ENCODE measurements around the gene TNS1.

DNA sequence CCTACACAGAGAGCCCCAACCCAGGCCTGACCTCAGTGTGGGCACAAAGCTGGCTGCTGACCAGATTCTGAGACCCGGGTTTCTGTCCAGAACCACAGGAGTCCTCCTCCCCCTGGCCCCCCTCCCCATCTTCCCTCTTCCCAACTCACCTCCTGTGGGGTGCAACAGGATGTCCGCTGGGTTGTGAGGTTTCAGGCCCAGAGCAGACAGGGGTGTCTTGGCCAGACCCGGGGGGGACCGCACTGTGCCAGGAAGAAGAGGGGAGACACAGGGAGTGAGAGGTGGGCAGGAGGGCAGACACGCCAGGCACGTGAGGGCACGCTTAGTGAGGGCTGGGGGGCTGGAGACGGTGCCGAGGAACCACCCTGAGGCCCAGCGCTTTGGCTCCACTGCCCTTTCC is 171.5 kb downstream of the TNS1 start:
- no peak for TF ChIP-seq EZH2 (IDR thresholded peaks at IDR 0.05; ENCODE audit: borderline replicate concordance, insufficient read depth, low read depth, low read length, poor library complexity, severe bottlenecking)
- TF ChIP-seq, protein P1, sequence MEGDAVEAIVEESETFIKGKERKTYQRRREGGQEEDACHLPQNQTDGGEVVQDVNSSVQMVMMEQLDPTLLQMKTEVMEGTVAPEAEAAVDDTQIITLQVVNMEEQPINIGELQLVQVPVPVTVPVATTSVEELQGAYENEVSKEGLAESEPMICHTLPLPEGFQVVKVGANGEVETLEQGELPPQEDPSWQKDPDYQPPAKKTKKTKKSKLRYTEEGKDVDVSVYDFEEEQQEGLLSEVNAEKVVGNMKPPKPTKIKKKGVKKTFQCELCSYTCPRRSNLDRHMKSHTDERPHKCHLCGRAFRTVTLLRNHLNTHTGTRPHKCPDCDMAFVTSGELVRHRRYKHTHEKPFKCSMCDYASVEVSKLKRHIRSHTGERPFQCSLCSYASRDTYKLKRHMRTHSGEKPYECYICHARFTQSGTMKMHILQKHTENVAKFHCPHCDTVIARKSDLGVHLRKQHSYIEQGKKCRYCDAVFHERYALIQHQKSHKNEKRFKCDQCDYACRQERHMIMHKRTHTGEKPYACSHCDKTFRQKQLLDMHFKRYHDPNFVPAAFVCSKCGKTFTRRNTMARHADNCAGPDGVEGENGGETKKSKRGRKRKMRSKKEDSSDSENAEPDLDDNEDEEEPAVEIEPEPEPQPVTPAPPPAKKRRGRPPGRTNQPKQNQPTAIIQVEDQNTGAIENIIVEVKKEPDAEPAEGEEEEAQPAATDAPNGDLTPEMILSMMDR (IDR thresholded peaks at IDR 0.05): no peak

All from B cell (primary cell).